ENCODE results near the gene ATG4D.
"Not testable (repeated sequence)": the region's sequence is repeated elsewhere in the genome, so short reads cannot be mapped to it uniquely, and the experiment has no call there.

The ATG4D gene

GRCh38 chr19:10519421-10519820, 24.3 kb upstream of the ATG4D start:
- DNase-seq (ENCODE audit: low spot score): no peak

GRCh38 chr19:10520652-10521318, 22.9 kb upstream of the ATG4D start:
- no peak for DNase-seq (ENCODE audit: low spot score)

- DNase-seq (ENCODE audit: low spot score): no peak
Measured at GRCh38 chr19:10521461-10522171, 22.1 kb upstream of the ATG4D start.

GRCh38 chr19:10523135-10523636, 20.5 kb upstream of the ATG4D start:
- no peak for DNase-seq (ENCODE audit: low spot score)

- DNase-seq (ENCODE audit: low spot score): no peak
Measured at GRCh38 chr19:10525636-10526035, 18.1 kb upstream of the ATG4D start.

- DNase-seq (ENCODE audit: low spot score): not testable (repeated sequence)
Measured at GRCh38 chr19:10526887-10527286, 16.8 kb upstream of the ATG4D start.

GRCh38 chr19:10532457-10532856, 11.2 kb upstream of the ATG4D start:
- no peak for DNase-seq (ENCODE audit: low spot score)

- no peak for DNase-seq (ENCODE audit: low spot score)
Measured at GRCh38 chr19:10533646-10534386, 9.9 kb upstream of the ATG4D start.

GRCh38 chr19:10535613-10536012, 8.1 kb upstream of the ATG4D start:
- no peak for DNase-seq (ENCODE audit: low spot score)

- no peak for DNase-seq (ENCODE audit: low spot score)
Measured at GRCh38 chr19:10537668-10538067, 6.0 kb upstream of the ATG4D start.

GRCh38 chr19:10538204-10538983, 5.3 kb upstream of the ATG4D start:
- no peak for DNase-seq (ENCODE audit: low spot score)

- not testable (repeated sequence) for DNase-seq (ENCODE audit: low spot score)
Measured at GRCh38 chr19:10539016-10539415, 4.7 kb upstream of the ATG4D start.

- no peak for DNase-seq (ENCODE audit: low spot score)
Measured at GRCh38 chr19:10543059-10543419, 665 bp upstream of the ATG4D start.

GRCh38 chr19:10544242-10544752, 593 bp downstream of the ATG4D start:
- DNase-seq (ENCODE audit: low spot score): peak; percentile 75

GRCh38 chr19:10544753-10545251, 1.1 kb downstream of the ATG4D start:
- DNase-seq (ENCODE audit: low spot score): peak; percentile 23

GRCh38 chr19:10546817-10547216, 3.1 kb downstream of the ATG4D start:
- no peak for DNase-seq (ENCODE audit: low spot score)

- DNase-seq (ENCODE audit: low spot score): no peak
Measured at GRCh38 chr19:10548746-10549276, 5.1 kb downstream of the ATG4D start.

GRCh38 chr19:10549733-10550132, 6.0 kb downstream of the ATG4D start:
- DNase-seq (ENCODE audit: low spot score): no peak

GRCh38 chr19:10550336-10550735, 6.6 kb downstream of the ATG4D start:
- DNase-seq (ENCODE audit: low spot score): no peak

GRCh38 chr19:10551006-10551405, 7.3 kb downstream of the ATG4D start:
- DNase-seq (ENCODE audit: low spot score): not testable (repeated sequence)

GRCh38 chr19:10551698-10552301, 8.1 kb downstream of the ATG4D start:
- peak; percentile 59 for DNase-seq (ENCODE audit: low spot score)
